ENCODE results near the gene CD52.
A peak's percentile ranks its signal among the peaks of the same experiment; 100 is the strongest.

CD52 gene

DNA sequence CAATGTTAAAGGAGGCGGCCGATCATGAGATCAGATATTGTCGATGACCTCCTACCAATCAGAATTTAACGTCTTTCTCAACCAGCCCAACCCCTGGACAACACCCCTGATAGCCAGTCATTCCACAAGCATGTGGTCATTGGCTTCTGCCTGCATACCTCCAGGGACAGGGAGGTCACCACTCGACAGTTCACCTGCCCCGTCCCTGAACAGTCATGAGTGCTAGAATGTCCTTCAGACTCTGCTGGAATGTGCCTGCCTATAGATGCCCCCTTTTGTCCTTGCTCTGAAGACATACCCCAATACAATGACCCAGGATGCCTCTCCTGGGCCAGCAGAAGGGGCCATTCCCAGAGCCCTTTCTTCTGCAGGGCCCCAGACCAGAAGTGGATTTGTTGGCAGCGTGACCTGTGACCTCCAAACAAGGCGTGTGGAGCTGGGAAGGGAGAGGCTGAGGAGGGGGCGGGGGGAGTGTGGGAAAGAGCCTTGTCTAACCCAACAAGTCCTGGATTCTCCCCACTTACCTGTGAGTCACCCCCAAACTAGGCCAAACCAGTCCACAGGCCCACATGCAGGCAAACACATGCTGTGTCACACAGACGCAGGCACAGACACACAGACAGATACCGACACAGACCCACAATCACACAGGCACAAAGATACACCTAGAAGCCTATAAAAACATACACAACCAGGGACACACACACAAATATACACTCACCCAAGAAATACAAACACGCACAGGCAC, 34.0 kb downstream of the CD52 start:
- peak overlapping the region; percentile 90 for H3K27ac ChIP-seq
- DNase-seq (ENCODE audit: low read depth, low spot score), result peak; percentile 96

GRCh38 chr1:26352338-26352679, 34.6 kb downstream of the CD52 start:
- H3K27ac ChIP-seq, result peak overlapping the region; percentile 90
- no peak for DNase-seq (ENCODE audit: low read depth, low spot score)

- no peak for DNase-seq (ENCODE audit: low read depth, low spot score)
- H3K27ac ChIP-seq, result peak overlapping the region; percentile 90
These were observed 35.6 kb downstream of the CD52 start for GRCh38 chr1:26353210-26353859.

- H3K27ac ChIP-seq, result peak within 1 kb of the TSS; percentile 90
- DNase-seq (ENCODE audit: low read depth, low spot score), result peak; percentile 68
These were observed 36.4 kb downstream of the CD52 start, which contains the start of gene CRYBG2 for GRCh38 chr1:26353976-26354820. Gene CRYBG2, minus strand, starts transcription at chr1:26354130. Its CDS starts 7,473 bp downstream, at chr1:26346657.

GRCh38 chr1:26354972-26355371, 37.2 kb downstream of the CD52 start:
- H3K27ac ChIP-seq, result peak overlapping the region; percentile 90
- no peak for DNase-seq (ENCODE audit: low read depth, low spot score)

- H3K27ac ChIP-seq, result peak overlapping the region; percentile 75
- DNase-seq (ENCODE audit: low read depth, low spot score), result no peak
These were observed 38.3 kb downstream of the CD52 start for GRCh38 chr1:26356106-26356505.

DNA sequence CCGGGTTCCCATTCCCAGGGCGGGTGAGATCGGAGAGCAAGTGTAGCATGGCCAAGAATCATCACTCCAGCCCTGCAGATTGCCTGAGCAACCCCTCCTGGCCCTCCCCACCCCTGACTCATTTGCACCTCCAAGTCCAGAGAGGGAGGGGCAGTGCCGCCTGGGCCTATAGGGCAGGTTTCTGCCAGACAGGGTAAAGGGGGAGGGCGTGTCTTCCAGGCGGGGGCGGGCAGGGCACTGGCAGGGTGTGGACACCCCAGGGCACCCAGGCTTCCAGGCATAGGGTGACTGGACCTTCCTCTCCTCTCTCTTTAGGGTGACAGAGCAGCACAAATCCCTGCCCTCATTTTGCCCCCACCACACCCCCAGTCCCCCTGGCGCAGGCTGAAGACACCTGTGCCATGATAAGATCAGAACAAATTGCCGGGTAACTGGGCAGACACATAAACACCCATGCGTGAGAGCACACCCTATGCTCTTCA, 39.4 kb downstream of the CD52 start:
- peak; percentile 86 for DNase-seq (ENCODE audit: low read depth, low spot score)
- H3K27ac ChIP-seq, result peak overlapping the region; percentile 75

GRCh38 chr1:26358411-26359384, 40.9 kb downstream of the CD52 start:
- peak; percentile 96 for DNase-seq (ENCODE audit: low read depth, low spot score)
- H3K27ac ChIP-seq, result peak overlapping the region; percentile 75

GRCh38 chr1:26359981-26360806, 42.4 kb downstream of the CD52 start:
- peak overlapping the region; percentile 75 for H3K27ac ChIP-seq
- DNase-seq (ENCODE audit: low read depth, low spot score), result no peak

GRCh38 chr1:26360807-26361604, 43.2 kb downstream of the CD52 start:
- H3K27ac ChIP-seq, result no peak overlapping the region
- no peak for DNase-seq (ENCODE audit: low read depth, low spot score)

GRCh38 chr1:26361605-26362122, 43.9 kb downstream of the CD52 start:
- no peak overlapping the region for H3K27ac ChIP-seq
- DNase-seq (ENCODE audit: low read depth, low spot score), result no peak

- H3K27ac ChIP-seq, result no peak overlapping the region
- DNase-seq (ENCODE audit: low read depth, low spot score), result no peak
These were observed 44.6 kb downstream of the CD52 start for GRCh38 chr1:26362331-26362730.

DNA sequence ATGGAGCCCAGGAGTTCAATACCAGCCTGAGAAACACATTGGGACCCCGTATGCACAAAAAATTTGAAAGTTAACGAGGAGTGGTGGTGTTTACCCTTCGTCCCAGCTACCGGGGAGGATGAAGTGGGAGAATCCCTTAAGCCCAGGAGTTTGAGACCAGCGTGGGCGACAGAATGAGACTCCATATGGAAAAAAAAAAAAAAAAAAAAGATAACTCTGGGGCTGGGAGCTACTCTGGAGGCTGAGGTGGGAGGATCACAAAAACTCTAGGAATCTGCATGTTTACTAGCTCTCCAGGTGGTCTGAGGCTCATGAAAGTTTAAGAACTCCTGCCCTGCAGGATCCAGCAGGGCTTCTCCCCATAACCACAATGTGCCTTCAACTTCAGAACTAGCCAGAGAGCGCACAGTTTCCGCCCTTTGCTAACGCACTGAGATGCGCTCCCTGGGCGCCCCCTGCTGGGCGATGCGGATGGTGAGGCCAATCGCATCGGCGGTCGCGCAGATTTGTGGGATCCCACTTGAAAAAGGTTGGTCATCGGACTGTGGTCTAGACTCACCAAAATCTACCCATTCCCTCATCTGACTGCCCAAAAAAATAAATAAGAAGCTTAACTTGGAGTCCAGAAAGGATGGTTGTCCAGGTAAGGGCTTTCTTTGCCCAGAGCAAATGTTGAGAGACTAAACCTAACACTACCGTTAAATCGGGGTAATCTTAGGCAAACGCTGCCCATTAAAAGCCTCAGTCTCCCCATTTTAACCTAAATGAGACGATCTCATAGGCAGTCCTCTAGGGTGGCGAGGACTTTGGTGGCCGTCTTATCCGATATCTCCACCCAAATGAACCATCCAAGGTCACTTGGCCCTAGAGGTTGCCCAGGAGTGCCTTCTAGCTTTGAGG, 46.0 kb downstream of the CD52 start:
- H3K27ac ChIP-seq, result no peak overlapping the region
- no peak for DNase-seq (ENCODE audit: low read depth, low spot score)

DNA sequence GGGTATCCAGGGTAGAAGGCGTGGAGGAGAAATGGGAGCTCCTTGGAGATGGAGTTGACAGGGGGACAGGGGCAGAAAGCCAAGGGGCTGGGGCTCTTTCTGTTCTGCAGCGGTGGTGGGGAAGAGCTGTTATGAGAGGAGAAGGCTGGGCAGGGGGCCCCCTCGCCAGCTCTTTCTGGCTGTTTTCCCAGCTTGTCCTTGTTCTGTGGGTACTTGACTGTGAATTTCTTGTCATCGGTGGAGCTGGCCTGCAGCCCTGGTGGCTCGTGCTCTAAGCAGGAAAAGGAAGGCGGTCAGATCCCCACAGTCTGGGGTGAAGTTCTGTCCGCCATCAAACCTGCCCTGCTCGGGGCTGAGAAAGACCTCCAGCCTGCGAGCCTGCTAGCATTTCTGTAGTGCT, 47.2 kb downstream of the CD52 start:
- DNase-seq (ENCODE audit: low read depth, low spot score), result no peak
- H3K27ac ChIP-seq, result no peak overlapping the region

GRCh38 chr1:26367441-26367840, 49.7 kb downstream of the CD52 start:
- no peak overlapping the region for H3K27ac ChIP-seq
- no peak for DNase-seq (ENCODE audit: low read depth, low spot score)

GRCh38 chr1:26368006-26368405, 50.2 kb downstream of the CD52 start:
- H3K27ac ChIP-seq, result no peak overlapping the region
- no peak for DNase-seq (ENCODE audit: low read depth, low spot score)

DNA sequence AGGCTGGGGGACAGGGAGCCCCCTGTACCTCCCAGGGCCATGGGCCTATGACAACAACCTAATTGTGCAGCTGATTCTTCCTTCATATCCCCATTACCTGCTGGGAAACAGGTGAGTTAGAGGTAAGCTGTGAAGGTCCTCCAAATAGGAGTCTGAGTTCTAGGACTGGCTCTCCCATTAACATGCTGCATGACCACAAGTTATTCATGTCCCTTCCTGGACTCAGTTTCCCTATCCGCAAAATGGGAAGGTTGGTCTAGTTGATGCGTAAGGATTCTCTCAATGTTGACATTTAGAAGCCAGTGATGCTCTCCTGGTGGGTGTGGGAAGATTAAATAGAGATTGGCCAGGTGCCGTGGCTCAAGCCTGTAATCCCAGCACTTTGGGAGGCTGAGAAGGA, 50.7 kb downstream of the CD52 start:
- no peak overlapping the region for H3K27ac ChIP-seq
- DNase-seq (ENCODE audit: low read depth, low spot score), result no peak
